Right atrium auricular region (tissue), 2 donors: ENCODE results near the gene TOR4A. TPM values are rescaled to one million over a fixed set of nuclear protein-coding genes. Genes with fewer than 3 reads are reported as not detected.
A peak's percentile ranks its signal among the peaks of the same experiment; 100 is the strongest.
"Not testable (repeated sequence)": the region's sequence is repeated elsewhere in the genome, so short reads cannot be mapped to it uniquely, and the experiment has no call there.

Experiments used
- DNase-seq: peaks from one replicate; pipeline ENCODE4 v3.0.0-alpha.2; 2019; ENCODE audit warnings: low spot score
- H3K27ac ChIP-seq, 2 donors: fragments of 200-600 bp; sonication (generic); 1 replicate in 1 of 2; 2 replicates in 1 of 2; pipeline ENCODE4 v1.5.1; 2016 to 2019
- H3K27me3 ChIP-seq, 2 donors: fragments of 200-600 bp; sonication (generic); one replicate each; pipeline versions ENCODE4 v1.5.1 to v1.6.0; 2017 to 2019
- H3K36me3 ChIP-seq: fragments of 200-600 bp; sonication (generic); one replicate; pipeline ENCODE4 v1.5.1; 2016
- H3K4me1 ChIP-seq, 2 donors: fragments of 200-600 bp; sonication (generic); one replicate each; pipeline versions ENCODE4 v1.5.1 to v1.6.0; 2017 to 2019
- H3K4me3 ChIP-seq, 2 donors: fragments of 200-600 bp; sonication (generic); 1 replicate in 1 of 2; 2 replicates in 1 of 2; pipeline ENCODE4 v1.5.1; 2017 to 2019; ENCODE audit warnings: mild to moderate bottlenecking in 1 of 2, moderate library complexity in 1 of 2
- H3K9me3 ChIP-seq, 2 donors: fragments of 200-600 bp; sonication (generic); one replicate each; pipeline ENCODE4 v1.5.1; 2019
- total RNA-seq, 2 donors: library from RNA; depleted of rRNA; stranded (reverse); fragments of >200 nt; gene quantifications; one replicate each; pipeline ENCODE4 v1.1.0, GENCODE V29; 2016
- TF ChIP-seq, protein P1 (sequence below), 2 donors: fragments of 200-600 bp; sonication (generic); IDR thresholded peaks; one replicate each; pipeline ENCODE4 v1.5.1; 2019; ENCODE audit warnings: antibody characterized with exemption in 2 of 2

The TOR4A gene
- total RNA-seq, 2 donors from 2014 or later = 9.4 to 16.8 TPM

DNA sequence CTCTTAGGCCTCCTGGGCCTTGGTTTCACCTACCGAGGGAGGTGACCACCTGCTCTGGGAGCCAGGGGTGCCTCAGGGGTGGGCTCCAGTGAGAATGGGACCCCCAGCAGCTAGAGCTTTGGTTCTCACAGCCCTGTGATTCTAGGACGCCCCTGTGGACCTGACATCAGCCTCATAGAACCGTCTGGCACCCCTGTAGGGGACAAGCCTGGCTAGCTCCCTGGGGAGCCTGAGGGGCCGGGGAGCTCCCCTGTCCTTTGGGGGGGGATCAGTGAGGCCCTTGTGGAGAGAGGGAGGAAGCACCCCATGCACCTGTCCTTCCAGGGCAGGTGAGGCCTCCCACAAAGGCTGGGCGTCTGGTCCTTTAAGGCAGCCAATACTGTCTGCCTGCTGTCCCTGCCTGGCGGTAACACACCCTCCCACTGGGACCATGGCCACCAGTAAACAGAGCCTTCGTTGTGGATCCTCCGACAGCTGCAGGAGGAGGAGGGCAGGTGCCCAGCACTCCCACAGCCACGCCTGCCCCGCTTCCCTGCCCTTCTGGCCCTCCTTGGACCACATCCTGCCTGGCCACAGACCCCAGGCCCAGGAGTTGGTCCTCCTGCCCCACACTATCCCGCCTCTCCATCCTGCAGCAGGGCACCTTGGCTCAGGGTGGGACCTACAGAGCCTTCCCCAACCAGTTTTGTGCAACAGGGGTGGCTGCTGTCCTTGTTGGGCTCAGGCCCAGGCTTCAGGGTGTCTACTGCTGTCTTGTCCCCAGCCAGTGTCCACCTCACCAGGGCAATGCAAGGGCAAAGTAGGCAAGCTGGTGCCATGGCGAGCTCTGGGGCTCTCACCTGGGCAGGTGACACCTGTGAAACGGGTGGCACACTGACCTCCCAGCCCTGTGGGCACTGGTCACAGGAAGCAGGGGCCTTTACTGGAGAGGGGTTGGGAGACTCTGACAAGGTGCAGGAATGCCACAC lies 39.5 kb upstream of the TOR4A start:
- H3K27me3 ChIP-seq = no peaks in the 10 kb centered on the region
- H3K27ac ChIP-seq = peak overlapping the region in 1 of 2 donors; percentile 43
- H3K36me3 ChIP-seq = peaks cover 15% of the 10 kb centered on the region
- H3K4me1 ChIP-seq = peaks cover 0 to 61% of the 10 kb centered on the region in 2 donors
- TF ChIP-seq, protein P1, sequence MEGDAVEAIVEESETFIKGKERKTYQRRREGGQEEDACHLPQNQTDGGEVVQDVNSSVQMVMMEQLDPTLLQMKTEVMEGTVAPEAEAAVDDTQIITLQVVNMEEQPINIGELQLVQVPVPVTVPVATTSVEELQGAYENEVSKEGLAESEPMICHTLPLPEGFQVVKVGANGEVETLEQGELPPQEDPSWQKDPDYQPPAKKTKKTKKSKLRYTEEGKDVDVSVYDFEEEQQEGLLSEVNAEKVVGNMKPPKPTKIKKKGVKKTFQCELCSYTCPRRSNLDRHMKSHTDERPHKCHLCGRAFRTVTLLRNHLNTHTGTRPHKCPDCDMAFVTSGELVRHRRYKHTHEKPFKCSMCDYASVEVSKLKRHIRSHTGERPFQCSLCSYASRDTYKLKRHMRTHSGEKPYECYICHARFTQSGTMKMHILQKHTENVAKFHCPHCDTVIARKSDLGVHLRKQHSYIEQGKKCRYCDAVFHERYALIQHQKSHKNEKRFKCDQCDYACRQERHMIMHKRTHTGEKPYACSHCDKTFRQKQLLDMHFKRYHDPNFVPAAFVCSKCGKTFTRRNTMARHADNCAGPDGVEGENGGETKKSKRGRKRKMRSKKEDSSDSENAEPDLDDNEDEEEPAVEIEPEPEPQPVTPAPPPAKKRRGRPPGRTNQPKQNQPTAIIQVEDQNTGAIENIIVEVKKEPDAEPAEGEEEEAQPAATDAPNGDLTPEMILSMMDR (IDR thresholded peaks at IDR 0.05) = no peak
- no peak overlapping the region for H3K4me3 ChIP-seq
- no peaks in the 10 kb centered on the region for H3K9me3 ChIP-seq
- DNase-seq = no peak

- peaks cover 23% of the 10 kb centered on the region for H3K36me3 ChIP-seq
- H3K4me1 ChIP-seq = peaks cover 0 to 74% of the 10 kb centered on the region in 2 donors
- peak overlapping the region; percentile 95 to 99 for H3K27ac ChIP-seq
Observed at GRCh38 chr9:137239541-137240200, 37.9 kb upstream of the TOR4A start.

GRCh38 chr9:137240318-137240840 lies 37.1 kb upstream of the TOR4A start:
- Histone ChIP-seq H3K36me3 (peaks cover 23% of the 10 kb centered on the region), H3K4me3 (peak overlapping the region; percentile 42 to 74), H3K27ac (peak overlapping the region; percentile 95 to 99), H3K9me3 (no peaks in the 10 kb centered on the region), H3K27me3 (no peaks in the 10 kb centered on the region), H3K4me1 (peaks cover 0 to 74% of the 10 kb centered on the region in 2 donors)
- TF ChIP-seq, protein P1 (IDR thresholded peaks at IDR 0.05) = peak in 1 of 2 donors; percentile 28
- peak; percentile 76 for DNase-seq

More at GRCh38 chr9:137239541-137240200, 37.9 kb upstream of the TOR4A start:
- not testable (repeated sequence) for DNase-seq, H3K9me3 ChIP-seq, H3K27me3 ChIP-seq
- H3K4me3 ChIP-seq = peak overlapping the region; percentile 42 to 74

DNA sequence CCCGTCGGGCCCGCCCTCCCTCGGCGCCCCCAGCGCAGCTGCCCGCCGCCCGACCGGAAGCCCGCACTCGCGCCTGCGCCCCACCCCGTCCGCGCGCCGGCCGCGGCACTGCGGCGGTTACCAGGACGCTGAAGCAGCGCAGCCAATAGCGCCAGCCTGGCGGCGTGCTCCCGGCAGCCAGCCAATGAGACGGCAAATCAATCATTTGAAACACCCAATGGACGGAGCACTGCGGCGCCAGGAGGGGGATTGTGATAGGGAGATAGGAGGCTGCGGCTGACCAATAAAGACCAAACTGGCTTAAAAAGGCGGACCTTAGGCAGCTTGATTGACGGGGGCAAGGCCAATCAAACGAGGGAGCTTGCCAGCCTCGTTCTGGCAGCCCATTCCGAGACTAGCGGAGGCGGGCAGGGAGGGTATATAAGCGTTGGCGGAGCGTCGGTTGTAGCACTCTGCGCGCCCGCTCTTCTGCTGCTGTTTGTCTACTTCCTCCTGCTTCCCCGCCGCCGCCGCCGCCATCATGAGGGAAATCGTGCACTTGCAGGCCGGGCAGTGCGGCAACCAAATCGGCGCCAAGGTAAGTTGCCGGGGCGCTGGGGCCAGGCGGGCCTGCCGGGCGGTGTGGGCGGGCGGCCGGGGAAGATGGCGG lies 36.6 kb upstream of the TOR4A start, which contains the start of gene TUBB4B:
TUBB4B (plus strand) TSS at position 447 of the 649 bp plus-strand sequence; CDS start at position 521, 74 bp downstream.
- Histone ChIP-seq H3K4me1 (peaks cover 0 to 68% of the 10 kb centered on the region in 2 donors), H3K27ac (peak within 1 kb of the TSS; percentile 95 to 99), H3K4me3 (peak within 1 kb of the TSS; percentile 84), H3K9me3 (no peaks in the 10 kb centered on the region), H3K27me3 (no peaks in the 10 kb centered on the region), H3K36me3 (peaks cover 23% of the 10 kb centered on the region)
- TF ChIP-seq, protein P1 (IDR thresholded peaks at IDR 0.05) = no peak
- peak; percentile 100 for DNase-seq

DNA sequence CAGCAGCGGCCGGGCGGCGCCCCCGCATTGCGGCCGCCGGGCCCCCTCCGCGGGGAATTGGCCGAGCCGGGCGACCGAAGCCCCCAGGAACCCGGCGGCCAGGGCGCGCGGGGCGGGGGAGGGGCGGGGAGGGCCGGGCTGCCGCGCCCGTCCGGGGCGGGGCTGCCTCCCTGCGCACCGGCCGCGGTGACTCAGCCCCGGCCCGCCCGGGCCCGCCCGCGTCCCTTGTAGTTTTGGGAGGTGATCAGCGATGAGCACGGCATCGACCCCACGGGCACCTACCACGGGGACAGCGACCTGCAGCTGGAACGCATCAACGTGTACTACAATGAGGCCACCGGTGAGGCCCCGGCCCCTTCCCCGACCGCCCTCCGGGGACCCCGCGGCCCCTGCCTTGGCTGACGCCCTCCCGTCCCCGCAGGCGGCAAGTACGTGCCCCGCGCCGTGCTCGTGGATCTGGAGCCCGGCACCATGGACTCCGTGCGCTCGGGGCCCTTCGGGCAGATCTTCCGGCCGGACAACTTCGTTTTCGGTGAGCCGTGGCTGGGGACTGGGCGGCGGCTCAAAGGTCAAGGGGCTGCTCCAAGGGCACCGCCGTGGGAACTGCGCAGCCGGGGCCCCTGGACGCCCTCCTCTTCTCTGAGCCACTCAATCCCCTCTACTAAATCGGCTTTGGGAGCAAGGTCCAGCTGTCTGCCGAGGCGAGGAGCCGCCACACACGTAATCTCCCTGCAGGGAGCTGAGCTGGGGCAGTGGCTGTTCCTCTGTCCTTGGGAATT lies 35.8 kb upstream of the TOR4A start:
- Histone ChIP-seq H3K4me3 (peak overlapping the region; percentile 84), H3K27me3 (no peaks in the 10 kb centered on the region), H3K4me1 (peaks cover 0 to 61% of the 10 kb centered on the region in 2 donors), H3K36me3 (peaks cover 23% of the 10 kb centered on the region), H3K9me3 (no peaks in the 10 kb centered on the region), H3K27ac (peak overlapping the region; percentile 88 to 94)
- TF ChIP-seq, protein P1 (IDR thresholded peaks at IDR 0.05) = no peak
- DNase-seq = peak; percentile 71
